ENCODE data around the gene POP5. TPM values are rescaled to one million over a fixed set of nuclear protein-coding genes. Genes with fewer than 3 reads are reported as not detected.

The POP5 gene
- total RNA-seq, 5 donors from 2014 or later (not counting 1 experiment from before 2014, with no cell fraction given): 40.6 to 69.0 (median 63.1) TPM

- Histone ChIP-seq H3K4me3 (ENCODE audit: control insufficient read depth in 1 of 2, extremely low read depth in 1 of 2, low read length in 1 of 2) (no peak overlapping the region), H3K27me3 (replicated peaks in 1 of 2; ENCODE audit: control insufficient read depth in 2 of 2, extremely low read depth in 1 of 2, insufficient read depth in 2 of 2, low read length in 1 of 2) (no peaks in the 10 kb centered on the region), H3K36me3 (ENCODE audit: control insufficient read depth in 2 of 2, extremely low read depth in 1 of 2, insufficient read depth in 1 of 2, low read length in 1 of 2) (peaks cover 9 to 49% of the 10 kb centered on the region in 2 donors), H3K9me3 (no peaks in the 10 kb centered on the region), H3K4me1 (ENCODE audit: control insufficient read depth in 1 of 2, extremely low read depth in 1 of 2, insufficient read depth in 2 of 2, low read length in 2 of 2) (peaks cover 0 to 32% of the 10 kb centered on the region in 2 experiments), H3K27ac (ENCODE audit: low read length) (no peak overlapping the region)
- H3K9me3 Mint-ChIP-seq: no peaks in the 10 kb centered on the region
- peaks cover 37 to 59% (median 53%) of the 10 kb centered on the region in 3 donors for H3K4me1 Mint-ChIP-seq
- CTCF ChIA-PET: no interaction called here
- no CpG with 5 or more reads among the region's 3 CpGs for WGBS (ENCODE audit: insufficient coverage)
- no peak for ATAC-seq (replicated peaks in 1 of 4)
- no peak for DNase-seq
- no peak overlapping the region for H3K27ac Mint-ChIP-seq
- no peak overlapping the region for H3K4me3 Mint-ChIP-seq
- POLR2A ChIA-PET: interaction anchor here (0.7 kb wide), 2 partner anchors 10 kb away, joined by 3 to 8 read pairs; a partner anchor contains a TSS
- H3K27me3 Mint-ChIP-seq: no peaks in the 10 kb centered on the region
- H3K36me3 Mint-ChIP-seq: peaks cover 10% of the 10 kb centered on the region
These were observed 36.5 kb downstream of the POP5 start for GRCh38 chr12:120544691-120545090.

DNA sequence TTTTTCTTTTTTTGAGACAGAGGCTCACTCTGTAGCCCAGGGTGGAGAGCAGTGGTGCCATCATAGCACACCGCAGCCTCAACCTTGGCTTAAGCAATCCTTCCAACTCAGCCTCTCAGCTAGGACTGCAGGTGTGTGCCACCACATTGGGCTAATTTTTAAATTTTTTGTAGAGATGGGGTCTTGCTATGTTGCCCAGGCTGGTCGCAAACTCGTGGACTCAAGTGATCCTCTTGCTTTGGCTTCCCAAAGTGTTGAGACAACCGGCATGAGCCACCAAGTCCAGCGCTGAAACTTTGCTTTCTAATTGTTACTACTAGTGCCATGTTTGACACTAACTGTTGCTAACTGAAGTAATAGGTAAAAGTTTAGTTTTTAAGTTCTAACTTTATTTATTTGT lies 39.0 kb downstream of the POP5 start:
- no peak overlapping the region for H3K27ac Mint-ChIP-seq
- CTCF ChIA-PET: no interaction called here
- H3K36me3 ChIP-seq (ENCODE audit: control insufficient read depth in 2 of 2, extremely low read depth in 1 of 2, insufficient read depth in 1 of 2, low read length in 1 of 2): peaks cover 4 to 30% of the 10 kb centered on the region in 2 donors
- no peaks in the 10 kb centered on the region for H3K27me3 Mint-ChIP-seq
- no peaks in the 10 kb centered on the region for H3K9me3 ChIP-seq
- H3K4me3 Mint-ChIP-seq: peak overlapping the region in 1 of 3 donors; percentile 15
- WGBS (ENCODE audit: insufficient coverage): 94% methylated on average over 4 of the region's 5 CpGs
- peaks cover 13% of the 10 kb centered on the region for H3K36me3 Mint-ChIP-seq
- no peaks in the 10 kb centered on the region for H3K9me3 Mint-ChIP-seq
- H3K4me3 ChIP-seq (ENCODE audit: control insufficient read depth in 1 of 2, extremely low read depth in 1 of 2, low read length in 1 of 2): no peak overlapping the region
- H3K27ac ChIP-seq (ENCODE audit: low read length): no peak overlapping the region
- H3K27me3 ChIP-seq (replicated peaks in 1 of 2; ENCODE audit: control insufficient read depth in 2 of 2, extremely low read depth in 1 of 2, insufficient read depth in 2 of 2, low read length in 1 of 2): no peaks in the 10 kb centered on the region
- POLR2A ChIA-PET: no interaction called here
- H3K4me1 ChIP-seq (ENCODE audit: control insufficient read depth in 1 of 2, extremely low read depth in 1 of 2, insufficient read depth in 2 of 2, low read length in 2 of 2): peaks cover 21 to 50% of the 10 kb centered on the region in 2 experiments
- H3K4me1 Mint-ChIP-seq: peaks cover 62 to 85% (median 78%) of the 10 kb centered on the region in 3 donors
- no peak for DNase-seq
- no peak for ATAC-seq (replicated peaks in 1 of 4)

DNA sequence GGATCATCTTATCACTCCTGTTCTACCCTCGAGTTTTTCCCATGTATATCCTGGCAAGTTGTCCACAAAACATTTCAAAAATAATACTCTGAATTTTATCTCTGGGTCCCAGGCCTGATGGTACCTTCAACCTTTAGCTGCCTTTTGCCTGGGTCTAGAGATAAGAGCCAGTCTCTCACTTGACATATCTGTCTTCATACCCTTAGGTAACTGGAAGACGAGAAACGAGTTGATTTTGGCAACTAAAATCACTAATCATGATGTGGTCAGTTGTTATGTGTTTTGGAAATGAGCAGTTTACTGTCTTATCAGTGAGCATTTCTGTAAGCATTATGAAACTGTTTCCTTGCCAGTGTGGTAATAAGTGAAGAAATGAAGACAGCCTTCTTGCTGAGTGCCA lies 40.8 kb downstream of the POP5 start:
- WGBS (ENCODE audit: insufficient coverage): 33% methylated on average over 3 of the region's 3 CpGs
- CTCF ChIA-PET: interaction anchor here in 1 of 2 donors (0.7 kb wide), 1 partner anchor 109 kb away, joined by 3 read pairs; no protein-coding TSS in a partner anchor
- peak overlapping the region in 1 of 2 donors; percentile 57 for H3K27ac Mint-ChIP-seq

DNA sequence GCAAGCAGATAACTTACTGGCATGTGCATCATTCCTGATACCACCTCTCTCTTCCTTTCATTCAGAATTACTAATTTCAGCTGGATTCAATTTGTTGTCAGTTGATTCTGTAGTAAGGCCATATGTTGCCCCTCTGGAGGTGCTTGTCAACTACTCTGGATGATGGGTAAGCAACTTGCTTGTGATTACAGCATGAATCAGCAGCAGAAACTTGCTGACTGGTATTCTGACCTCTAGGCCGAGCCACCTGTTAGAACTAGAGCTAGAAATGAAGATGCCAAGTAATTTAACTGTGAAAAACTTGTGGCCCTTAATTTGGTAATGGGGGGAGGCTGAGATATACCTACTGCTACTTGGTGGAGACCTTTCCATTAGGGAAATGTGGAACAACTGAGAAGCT lies 41.9 kb downstream of the POP5 start:
- Mint-ChIP-seq H3K27me3 (no peaks in the 10 kb centered on the region), H3K4me3 (peak overlapping the region; percentile 66 to 97 (median 91)), H3K9me3 (no peaks in the 10 kb centered on the region), H3K4me1 (peaks cover 68 to 87% (median 86%) of the 10 kb centered on the region in 3 donors), H3K36me3 (peaks cover 9% of the 10 kb centered on the region), H3K27ac (peak overlapping the region; percentile 79 to 85)
- WGBS (ENCODE audit: insufficient coverage): 60% methylated on average over 1 of the region's 1 CpG
- Histone ChIP-seq H3K27me3 (replicated peaks in 1 of 2; ENCODE audit: control insufficient read depth in 2 of 2, extremely low read depth in 1 of 2, insufficient read depth in 2 of 2, low read length in 1 of 2) (no peaks in the 10 kb centered on the region), H3K4me3 (ENCODE audit: control insufficient read depth in 1 of 2, extremely low read depth in 1 of 2, low read length in 1 of 2) (no peak overlapping the region), H3K4me1 (ENCODE audit: control insufficient read depth in 1 of 2, extremely low read depth in 1 of 2, insufficient read depth in 2 of 2, low read length in 2 of 2) (peaks cover 39 to 58% of the 10 kb centered on the region in 2 experiments), H3K36me3 (ENCODE audit: control insufficient read depth in 2 of 2, extremely low read depth in 1 of 2, insufficient read depth in 1 of 2, low read length in 1 of 2) (peaks cover 4 to 17% of the 10 kb centered on the region in 2 donors), H3K9me3 (no peaks in the 10 kb centered on the region), H3K27ac (ENCODE audit: low read length) (peak overlapping the region; percentile 48)
- ATAC-seq (replicated peaks in 1 of 4): no peak
- no peak for DNase-seq
- CTCF ChIA-PET: no interaction called here
- POLR2A ChIA-PET: interaction anchor here (0.6 to 2.2 kb wide), 2 partner anchors 10 kb away, joined by 5 to 8 read pairs; partner anchors contain the start of gene COQ5 (in 2 of the 2)

More for the DNA sequence above, 40.8 kb downstream of the POP5 start:
- Histone ChIP-seq H3K27me3 (replicated peaks in 1 of 2; ENCODE audit: control insufficient read depth in 2 of 2, extremely low read depth in 1 of 2, insufficient read depth in 2 of 2, low read length in 1 of 2) (no peaks in the 10 kb centered on the region), H3K9me3 (no peaks in the 10 kb centered on the region), H3K36me3 (ENCODE audit: control insufficient read depth in 2 of 2, extremely low read depth in 1 of 2, insufficient read depth in 1 of 2, low read length in 1 of 2) (peaks cover 4 to 17% of the 10 kb centered on the region in 2 donors), H3K4me3 (ENCODE audit: control insufficient read depth in 1 of 2, extremely low read depth in 1 of 2, low read length in 1 of 2) (no peak overlapping the region), H3K4me1 (ENCODE audit: control insufficient read depth in 1 of 2, extremely low read depth in 1 of 2, insufficient read depth in 2 of 2, low read length in 2 of 2) (peaks cover 36 to 60% of the 10 kb centered on the region in 2 experiments), H3K27ac (ENCODE audit: low read length) (no peak overlapping the region)
- Mint-ChIP-seq H3K36me3 (peaks cover 9% of the 10 kb centered on the region), H3K27me3 (no peaks in the 10 kb centered on the region), H3K4me1 (peaks cover 74 to 90% (median 88%) of the 10 kb centered on the region in 3 donors), H3K4me3 (peak overlapping the region in 2 of 3 donors; percentile 41 to 97), H3K9me3 (no peaks in the 10 kb centered on the region)
- POLR2A ChIA-PET: no interaction called here
- DNase-seq (no peak), ATAC-seq (replicated peaks in 1 of 4) (no peak)

- ChIA-PET CTCF (interaction anchor here in 1 of 2 donors (0.5 to 0.9 kb wide), 4 partner anchors 10 to 49 kb away, joined by 3 to 4 read pairs (median 3); partner anchors contain the start of gene COQ5), POLR2A (interaction anchor here (0.6 to 2.2 kb wide), 4 partner anchors 9 to 338 kb away, joined by 3 to 8 read pairs (median 4); partner anchors contain the start of genes COQ5 (in 2 of the 2) and RPLP0 (in 1 of the 2))
- no peaks in the 10 kb centered on the region for H3K9me3 ChIP-seq
- peaks cover 39 to 57% of the 10 kb centered on the region in 2 experiments for H3K4me1 ChIP-seq (ENCODE audit: control insufficient read depth in 1 of 2, extremely low read depth in 1 of 2, insufficient read depth in 2 of 2, low read length in 2 of 2)
- DNase-seq (no peak), ATAC-seq (replicated peaks in 1 of 4) (no peak)
- Mint-ChIP-seq H3K27ac (peak overlapping the region; percentile 79 to 85), H3K4me3 (peak overlapping the region; percentile 66 to 97 (median 91)), H3K4me1 (peaks cover 72 to 82% (median 81%) of the 10 kb centered on the region in 3 donors), H3K27me3 (no peaks in the 10 kb centered on the region), H3K36me3 (peaks cover 9% of the 10 kb centered on the region), H3K9me3 (no peaks in the 10 kb centered on the region)
- no peak overlapping the region for H3K4me3 ChIP-seq (ENCODE audit: control insufficient read depth in 1 of 2, extremely low read depth in 1 of 2, low read length in 1 of 2)
- no peaks in the 10 kb centered on the region for H3K27me3 ChIP-seq (replicated peaks in 1 of 2; ENCODE audit: control insufficient read depth in 2 of 2, extremely low read depth in 1 of 2, insufficient read depth in 2 of 2, low read length in 1 of 2)
- 48% methylated on average over 2 of the region's 6 CpGs for WGBS (ENCODE audit: insufficient coverage)
- peaks cover 4 to 14% of the 10 kb centered on the region in 2 donors for H3K36me3 ChIP-seq (ENCODE audit: control insufficient read depth in 2 of 2, extremely low read depth in 1 of 2, insufficient read depth in 1 of 2, low read length in 1 of 2)
- peak overlapping the region; percentile 48 for H3K27ac ChIP-seq (ENCODE audit: low read length)
These were observed 42.7 kb downstream of the POP5 start for GRCh38 chr12:120538281-120539156.

DNA sequence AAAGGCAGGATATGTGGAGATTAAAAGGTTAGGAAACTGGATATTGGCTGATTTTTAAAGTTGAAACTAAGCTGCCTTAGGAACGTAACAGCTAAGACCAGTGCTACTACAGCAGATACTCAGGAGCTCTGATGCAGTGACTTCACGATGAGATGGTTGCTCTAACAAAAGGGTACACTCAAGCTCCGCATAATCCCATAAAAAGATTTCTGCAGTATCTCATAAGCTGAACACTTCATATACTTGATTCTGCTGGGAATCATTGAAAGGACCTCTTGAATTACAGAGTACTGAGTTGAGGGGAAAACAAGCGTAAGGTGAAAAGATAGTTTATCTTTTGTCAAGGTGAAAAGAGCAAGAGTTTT lies 43.4 kb downstream of the POP5 start:
- 37% methylated on average over 2 of the region's 4 CpGs for WGBS (ENCODE audit: insufficient coverage)
- Histone ChIP-seq H3K4me1 (ENCODE audit: control insufficient read depth in 1 of 2, extremely low read depth in 1 of 2, insufficient read depth in 2 of 2, low read length in 2 of 2) (peaks cover 39 to 56% of the 10 kb centered on the region in 2 experiments), H3K27me3 (replicated peaks in 1 of 2; ENCODE audit: control insufficient read depth in 2 of 2, extremely low read depth in 1 of 2, insufficient read depth in 2 of 2, low read length in 1 of 2) (no peaks in the 10 kb centered on the region), H3K36me3 (ENCODE audit: control insufficient read depth in 2 of 2, extremely low read depth in 1 of 2, insufficient read depth in 1 of 2, low read length in 1 of 2) (peaks cover 4 to 11% of the 10 kb centered on the region in 2 donors), H3K9me3 (no peaks in the 10 kb centered on the region), H3K27ac (ENCODE audit: low read length) (peak overlapping the region; percentile 48), H3K4me3 (ENCODE audit: control insufficient read depth in 1 of 2, extremely low read depth in 1 of 2, low read length in 1 of 2) (no peak overlapping the region)
- Mint-ChIP-seq H3K4me3 (peak overlapping the region; percentile 66 to 97 (median 91)), H3K27ac (peak overlapping the region; percentile 79 to 85), H3K36me3 (peaks cover 8% of the 10 kb centered on the region), H3K4me1 (peaks cover 72 to 77% (median 74%) of the 10 kb centered on the region in 3 donors), H3K27me3 (no peaks in the 10 kb centered on the region), H3K9me3 (no peaks in the 10 kb centered on the region)
- ChIA-PET CTCF (interaction anchor here in 1 of 2 donors (0.5 to 0.9 kb wide), 3 partner anchors 9 to 49 kb away, joined by 3 to 4 read pairs (median 3); partner anchors contain the start of gene COQ5), POLR2A (interaction anchor here (0.6 to 2.2 kb wide), 3 partner anchors 9 to 337 kb away, joined by 3 to 8 read pairs (median 3); partner anchors contain the start of genes COQ5 (in 1 of the 2) and RPLP0 (in 1 of the 2))
- no peak for DNase-seq
- ATAC-seq (replicated peaks in 1 of 4): no peak

All from T-cell (primary cell).